Neuronal stem cell (in vitro differentiated cells): Measurements from ENCODE around the gene ATG4D.
A peak's percentile ranks its signal among the peaks of the same experiment; 100 is the strongest.

ENCODE experiments used
- DNase-seq: peaks from one replicate; pipeline ENCODE4 v3.0.0-alpha.2; 2013; ENCODE audit warnings: low spot score
- H2AFZ ChIP-seq: one replicate; pipeline ENCODE4 v1.6.1; 2013; ENCODE audit warnings: mild to moderate bottlenecking, low read length, inconsistent platforms
- H2AK5ac ChIP-seq: 2 replicates; pipeline ENCODE4 v1.6.1; 2013; ENCODE audit warnings: low read depth, mild to moderate bottlenecking, inconsistent platforms, low read length, moderate library complexity, mixed read lengths
- H2BK120ac ChIP-seq: 2 replicates; pipeline ENCODE4 v1.6.1; 2013; ENCODE audit warnings: low read depth, mild to moderate bottlenecking, inconsistent platforms, low read length, moderate library complexity, mixed read lengths
- H2BK12ac ChIP-seq: one replicate; pipeline ENCODE4 v1.6.1; 2013; ENCODE audit warnings: low read length, inconsistent platforms
- H2BK15ac ChIP-seq: 2 replicates; pipeline ENCODE4 v1.6.1; 2013; ENCODE audit warnings: mild to moderate bottlenecking, low read length, inconsistent platforms, mixed read lengths
- H2BK5ac ChIP-seq: one replicate; pipeline ENCODE4 v1.6.1; 2013; ENCODE audit warnings: inconsistent platforms, mild to moderate bottlenecking, low read length, moderate library complexity
- H3K14ac ChIP-seq: one replicate; pipeline ENCODE4 v1.6.1; 2013; ENCODE audit warnings: low read length, inconsistent platforms
- H3K18ac ChIP-seq: 2 replicates; pipeline ENCODE4 v1.6.1; 2013; ENCODE audit warnings: low read length, inconsistent platforms
- H3K23ac ChIP-seq: 2 replicates; pipeline ENCODE4 v1.6.1; 2013; ENCODE audit warnings: low read depth, mild to moderate bottlenecking, mixed read lengths, low read length, inconsistent platforms; ENCODE audit not compliant: poor library complexity
- H3K27ac ChIP-seq: replicated peaks from 3 replicates; pipeline ENCODE4 v1.5.1; 2013; ENCODE audit warnings: low read length, inconsistent platforms
- H3K27me3 ChIP-seq, 3 experiments: 2 replicates each; pipeline ENCODE4 v1.6.1; 2013; ENCODE audit warnings: low read length in 3 of 3, mild to moderate bottlenecking in 2 of 3, inconsistent platforms in 1 of 3, low read depth in 1 of 3, mixed read lengths in 1 of 3, moderate library complexity in 1 of 3; ENCODE audit not compliant: control insufficient read depth in 3 of 3, insufficient read depth in 3 of 3
- H3K36me3 ChIP-seq, 2 donors: replicated peaks in 1 of 2; 2 replicates each; pipeline ENCODE4 v1.6.1; 2013; ENCODE audit warnings: low read length in 2 of 2; ENCODE audit not compliant: control insufficient read depth in 2 of 2, insufficient read depth in 2 of 2
- H3K4ac ChIP-seq: 2 replicates; pipeline ENCODE4 v1.6.1; 2013; ENCODE audit warnings: inconsistent platforms, mild to moderate bottlenecking, low read length, moderate library complexity
- H3K4me1 ChIP-seq, 2 donors: 1 replicate in 1 of 2; 2 replicates in 1 of 2; pipeline ENCODE4 v1.6.1; 2013; ENCODE audit warnings: low read length in 2 of 2, low read depth in 1 of 2; ENCODE audit not compliant: control insufficient read depth in 2 of 2, insufficient read depth in 1 of 2
- H3K4me2 ChIP-seq: one replicate; pipeline ENCODE4 v1.6.1; 2013; ENCODE audit warnings: mild to moderate bottlenecking, low read length, inconsistent platforms; ENCODE audit not compliant: insufficient read depth, poor library complexity, severe bottlenecking
- H3K4me3 ChIP-seq, 2 donors: 2 replicates each; pipeline ENCODE4 v1.5.1; 2013; ENCODE audit warnings: low read length in 2 of 2, mild to moderate bottlenecking in 2 of 2, inconsistent platforms in 1 of 2, moderate library complexity in 1 of 2
- H3K79me1 ChIP-seq: one replicate; pipeline ENCODE4 v1.6.1; 2013; ENCODE audit warnings: low read depth, mild to moderate bottlenecking, inconsistent platforms, low read length, moderate library complexity
- H3K9ac ChIP-seq: one replicate; pipeline ENCODE4 v1.6.1; 2013; ENCODE audit warnings: mild to moderate bottlenecking, low read depth, low read length, inconsistent platforms; ENCODE audit not compliant: poor library complexity
- H3K9me3 ChIP-seq, 2 donors: replicated peaks in 1 of 2; 2 replicates each; pipeline versions ENCODE3 to v1.6.1; 2013; ENCODE audit warnings: low read length in 2 of 2, mild to moderate bottlenecking in 2 of 2, inconsistent platforms in 1 of 2, low read depth in 1 of 2, mixed read lengths in 1 of 2, moderate library complexity in 1 of 2; ENCODE audit not compliant: control insufficient read depth in 2 of 2, insufficient read depth in 1 of 2
- H4K8ac ChIP-seq: one replicate; pipeline ENCODE4 v1.6.1; 2013; ENCODE audit warnings: low read depth, mild to moderate bottlenecking, inconsistent platforms, low read length, moderate library complexity
- H4K91ac ChIP-seq: one replicate; pipeline ENCODE4 v1.6.1; 2013; ENCODE audit warnings: low read length, low read depth, mild to moderate bottlenecking, inconsistent platforms; ENCODE audit not compliant: poor library complexity
- WGBS, 2 donors: extraction: QIAGEN DNeasy Blood & Tissue Kit; methylation state at CpG; one replicate each; pipeline ENCODE4 v1.1.7; 2013; ENCODE audit warnings: missing lambda C conversion rate in 2 of 2, mixed read lengths in 1 of 2; ENCODE audit not compliant: insufficient read length in 2 of 2, insufficient replicate concordance in 1 of 2; ENCODE audit errors: extremely low coverage in 2 of 2; 5-methylcytosine and 5-hydroxymethylcytosine counted together

The ATG4D gene

GRCh38 chr19:10513223-10513622 is 30.5 kb upstream of the ATG4D start:
- no peak overlapping the region for H2BK5ac ChIP-seq
- H3K9me3 ChIP-seq: peaks cover 0 to 3% of the 10 kb centered on the region in 2 donors
- no peak overlapping the region for H3K4me3 ChIP-seq
- no CpG with 5 or more reads among the region's 7 CpGs for WGBS, 2 donors
- no peak overlapping the region for H3K27ac ChIP-seq
- peaks cover 8 to 15% of the 10 kb centered on the region in 2 donors for H3K4me1 ChIP-seq
- DNase-seq: no peak
- no peak overlapping the region for H4K8ac ChIP-seq
- no peak overlapping the region for H4K91ac ChIP-seq
- H2AFZ ChIP-seq: no peak overlapping the region
- no peak overlapping the region for H3K9ac ChIP-seq
- H2BK12ac ChIP-seq: no peak overlapping the region
- H3K4ac ChIP-seq: no peak overlapping the region
- peaks cover 0 to 3% of the 10 kb centered on the region in 2 donors for H3K36me3 ChIP-seq
- no peak overlapping the region for H3K18ac ChIP-seq
- H3K79me1 ChIP-seq: peaks cover 2% of the 10 kb centered on the region
- H3K23ac ChIP-seq: peak overlapping the region; percentile 20
- H3K27me3 ChIP-seq: peaks cover 0 to 75% (median 42%) of the 10 kb centered on the region in 3 experiments
- H3K14ac ChIP-seq: no peak overlapping the region
- no peak overlapping the region for H3K4me2 ChIP-seq
- H2BK120ac ChIP-seq: no peak overlapping the region
- H2AK5ac ChIP-seq: no peak overlapping the region
- no peak overlapping the region for H2BK15ac ChIP-seq

- Histone ChIP-seq H3K4me2 (no peak overlapping the region), H4K91ac (no peak overlapping the region), H3K9me3 (peaks cover 0 to 3% of the 10 kb centered on the region in 2 donors), H3K79me1 (peaks cover 2% of the 10 kb centered on the region), H3K36me3 (peaks cover 0 to 3% of the 10 kb centered on the region in 2 donors), H3K23ac (peak overlapping the region; percentile 89), H3K9ac (peak overlapping the region; percentile 30), H2BK5ac (no peak overlapping the region), H3K27ac (no peak overlapping the region), H2BK12ac (no peak overlapping the region), H3K4me3 (peak overlapping the region in 1 of 2 donors; percentile 65), H3K4me1 (peaks cover 14 to 17% of the 10 kb centered on the region in 2 donors), H2BK120ac (no peak overlapping the region), H2AK5ac (peak overlapping the region; percentile 74), H3K14ac (peak overlapping the region; percentile 31), H3K18ac (peak overlapping the region; percentile 54), H2AFZ (peak overlapping the region; percentile 74), H3K4ac (no peak overlapping the region), H4K8ac (peak overlapping the region; percentile 65), H3K27me3 (peaks cover 0 to 88% (median 50%) of the 10 kb centered on the region in 3 experiments), H2BK15ac (peak overlapping the region; percentile 55)
- DNase-seq: no peak
- no CpG with 5 or more reads among the region's 107 CpGs for WGBS, 2 donors
Measured at GRCh38 chr19:10514211-10515145, 29.2 kb upstream of the ATG4D start.

- WGBS, 2 donors: no CpG with 5 or more reads among the region's 5 CpGs
- Histone ChIP-seq H3K18ac (no peak overlapping the region), H2AFZ (no peak overlapping the region), H3K4me2 (no peak overlapping the region), H3K4me3 (no peak overlapping the region), H3K23ac (no peak overlapping the region), H3K27me3 (peaks cover 0 to 92% (median 50%) of the 10 kb centered on the region in 3 experiments), H2AK5ac (no peak overlapping the region), H3K9ac (no peak overlapping the region), H2BK15ac (no peak overlapping the region), H3K14ac (no peak overlapping the region), H3K36me3 (peaks cover 0 to 3% of the 10 kb centered on the region in 2 donors), H3K9me3 (peaks cover 0 to 3% of the 10 kb centered on the region in 2 donors), H3K4ac (no peak overlapping the region), H3K79me1 (peaks cover 2% of the 10 kb centered on the region), H2BK120ac (no peak overlapping the region), H3K27ac (no peak overlapping the region), H2BK12ac (peak overlapping the region; percentile 17), H3K4me1 (peaks cover 11 to 17% of the 10 kb centered on the region in 2 donors), H4K91ac (no peak overlapping the region), H4K8ac (no peak overlapping the region), H2BK5ac (no peak overlapping the region)
- DNase-seq: no peak
Measured at GRCh38 chr19:10516064-10516385, 27.7 kb upstream of the ATG4D start.

GRCh38 chr19:10516671-10517286 is 26.9 kb upstream of the ATG4D start:
- H3K18ac ChIP-seq: peak overlapping the region; percentile 97
- H2AK5ac ChIP-seq: peak overlapping the region; percentile 91
- no peak overlapping the region for H3K27ac ChIP-seq
- no peak overlapping the region for H4K8ac ChIP-seq
- H3K4me2 ChIP-seq: peak overlapping the region; percentile 71
- H3K36me3 ChIP-seq: peaks cover 0 to 3% of the 10 kb centered on the region in 2 donors
- H3K27me3 ChIP-seq: peaks cover 0 to 94% (median 50%) of the 10 kb centered on the region in 3 experiments
- peak overlapping the region; percentile 32 for H3K14ac ChIP-seq
- H3K79me1 ChIP-seq: peaks cover 2% of the 10 kb centered on the region
- H3K9ac ChIP-seq: peak overlapping the region; percentile 75
- H4K91ac ChIP-seq: no peak overlapping the region
- H3K4me3 ChIP-seq: peak overlapping the region; percentile 13 to 87
- peak overlapping the region; percentile 78 for H2BK120ac ChIP-seq
- H2BK5ac ChIP-seq: peak overlapping the region; percentile 71
- H3K4ac ChIP-seq: no peak overlapping the region
- H2AFZ ChIP-seq: peak overlapping the region; percentile 52
- DNase-seq: no peak
- peak overlapping the region; percentile 99 for H2BK15ac ChIP-seq
- peaks cover 11 to 17% of the 10 kb centered on the region in 2 donors for H3K4me1 ChIP-seq
- peak overlapping the region; percentile 5 for H3K23ac ChIP-seq
- peak overlapping the region; percentile 63 for H2BK12ac ChIP-seq
- H3K9me3 ChIP-seq: peaks cover 0 to 3% of the 10 kb centered on the region in 2 donors
- WGBS, 2 donors: no CpG with 5 or more reads among the region's 10 CpGs
